Activated naive CD4-positive, alpha-beta T cell treated with anti-CD3 and anti-CD28 coated beads, Interleukin-2, amount 50 U/mL, for 72 hours (primary cell): ENCODE measurements around the gene SUB1. TPM values are rescaled to one million over a fixed set of nuclear protein-coding genes. Genes with fewer than 3 reads are reported as not detected.
A peak's percentile ranks its signal among the peaks of the same experiment; 100 is the strongest.
"Not testable (repeated sequence)": the region's sequence is repeated elsewhere in the genome, so short reads cannot be mapped to it uniquely, and the experiment has no call there.

Experiments used
- ATAC-seq, 2 donors: fragments of 150-1000 bp; cut with Tn5 transposase; 2 replicates each; pipeline ENCODE4 v1.10.0; 2021; ENCODE audit warnings: mild to moderate bottlenecking in 2 of 2, moderate library complexity in 2 of 2
- DNase-seq, 2 donors: peaks; one replicate each; pipeline ENCODE4 v3.0.0; 2021 to 2022; ENCODE audit warnings: low spot score in 2 of 2
- H3K27ac Mint-ChIP-seq, 2 donors: one replicate each; pipeline ENCODE4 v1.8.0; 2022; ENCODE audit warnings: mild to moderate bottlenecking in 2 of 2, mixed read lengths in 2 of 2
- H3K36me3 Mint-ChIP-seq, 2 donors: one replicate each; pipeline ENCODE4 v1.8.0; 2022; ENCODE audit warnings: mixed read lengths in 2 of 2
- H3K9me3 Mint-ChIP-seq, 2 donors: one replicate each; pipeline ENCODE4 v1.8.0; 2022; ENCODE audit warnings: mixed read lengths in 2 of 2
- total RNA-seq, 2 donors: library from RNA; stranded (reverse); gene quantifications; one replicate each; pipeline ENCODE4 v1.2.3, GENCODE V29; 2022

SUB1 gene
- total RNA-seq, 2 donors from 2014 or later = 231 to 304 TPM

DNA sequence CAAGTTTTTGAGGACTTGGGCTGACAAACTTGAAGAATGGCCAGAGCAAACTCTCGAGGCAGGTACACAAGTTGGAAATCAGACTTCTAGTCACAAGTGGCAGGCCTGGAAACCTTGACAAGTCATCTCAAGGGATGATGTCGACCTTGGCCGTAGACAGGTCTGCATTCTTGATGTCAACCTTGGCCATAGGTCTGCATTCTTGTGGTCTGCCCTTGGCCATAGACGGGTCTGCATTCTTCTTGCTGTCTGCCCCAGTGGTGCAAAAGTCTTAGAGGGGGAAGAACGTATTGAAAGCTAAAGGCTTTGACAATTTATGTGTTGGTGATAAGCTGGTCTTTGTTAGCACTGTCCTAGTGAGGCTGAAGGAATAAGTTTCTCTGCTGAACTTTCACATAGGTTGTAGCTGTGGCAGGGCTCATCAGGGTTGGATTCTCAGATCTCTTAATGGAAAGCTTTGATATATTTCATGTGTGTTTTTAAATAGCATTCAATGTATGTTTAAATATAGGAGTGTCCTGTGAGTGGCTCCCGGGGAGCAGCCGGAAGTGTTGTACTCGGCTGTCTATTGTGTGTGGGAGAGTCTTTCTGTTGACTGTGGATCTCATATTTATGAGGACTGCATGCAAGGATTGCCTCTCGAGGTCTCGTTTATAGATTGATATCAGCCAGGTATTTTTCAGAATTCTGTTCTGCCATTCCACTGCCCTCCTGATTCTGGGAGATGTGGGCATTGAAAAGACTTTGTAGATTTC lies 27.0 kb downstream of the SUB1 start:
- no peaks in the 10 kb centered on the region for H3K36me3 Mint-ChIP-seq
- ATAC-seq (no peak), DNase-seq (no peak)
- H3K27ac Mint-ChIP-seq = no peak overlapping the region
- no peaks in the 10 kb centered on the region for H3K9me3 Mint-ChIP-seq

DNA sequence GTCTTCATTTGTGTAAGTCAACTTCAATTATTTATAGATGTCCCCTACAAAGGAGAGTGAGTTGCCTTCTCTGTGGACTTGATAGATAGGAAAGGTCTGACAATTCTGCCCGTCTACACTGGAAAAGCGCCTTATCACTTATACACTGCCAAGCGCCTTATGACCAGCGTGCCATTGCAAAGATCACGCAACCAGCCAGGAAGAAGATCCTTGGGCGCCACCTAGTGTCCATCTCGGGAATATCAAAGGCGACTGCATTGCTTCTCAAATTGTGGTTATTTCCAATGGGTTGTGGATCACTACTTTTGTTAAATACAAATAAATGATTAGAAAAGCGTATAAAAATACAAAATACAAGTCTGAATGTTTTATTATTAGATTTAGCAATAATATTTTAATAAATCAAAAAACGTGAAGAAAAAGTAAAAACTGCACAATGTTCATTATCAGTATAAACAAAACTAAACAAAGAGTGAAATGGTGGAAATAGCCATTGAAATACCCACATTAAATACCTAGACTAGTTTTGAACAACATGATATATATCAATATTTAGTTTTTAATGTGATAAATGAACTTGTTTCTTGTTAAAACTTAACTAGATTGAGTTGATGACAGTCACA lies 27.8 kb downstream of the SUB1 start:
- no peaks in the 10 kb centered on the region for H3K36me3 Mint-ChIP-seq
- H3K27ac Mint-ChIP-seq = no peak overlapping the region
- no peaks in the 10 kb centered on the region for H3K9me3 Mint-ChIP-seq
- ATAC-seq (peak; percentile 70 to 79), DNase-seq (peak; percentile 76 to 91)

DNA sequence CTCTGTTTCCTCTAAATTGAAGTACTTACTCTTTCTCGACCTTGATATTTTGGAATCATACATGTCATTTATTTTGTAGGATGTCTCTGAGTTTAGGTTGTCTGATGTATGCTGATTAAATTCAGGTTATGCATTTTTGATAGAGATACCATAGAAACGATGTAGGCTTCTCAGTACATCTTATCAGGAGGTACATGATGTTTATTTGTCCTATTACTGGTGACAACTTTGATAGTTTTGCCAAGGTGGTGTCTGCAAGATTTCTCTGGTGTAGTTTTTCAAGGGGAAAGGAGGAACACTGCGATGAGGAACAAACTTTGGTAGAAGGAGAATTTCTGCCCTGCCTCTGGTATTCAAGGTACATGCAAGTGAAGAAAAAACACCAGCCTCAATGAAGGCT lies 29.9 kb downstream of the SUB1 start:
- Mint-ChIP-seq H3K36me3 (no peaks in the 10 kb centered on the region), H3K27ac (no peak overlapping the region), H3K9me3 (no peaks in the 10 kb centered on the region)
- ATAC-seq = no peak
- no peak for DNase-seq

DNA sequence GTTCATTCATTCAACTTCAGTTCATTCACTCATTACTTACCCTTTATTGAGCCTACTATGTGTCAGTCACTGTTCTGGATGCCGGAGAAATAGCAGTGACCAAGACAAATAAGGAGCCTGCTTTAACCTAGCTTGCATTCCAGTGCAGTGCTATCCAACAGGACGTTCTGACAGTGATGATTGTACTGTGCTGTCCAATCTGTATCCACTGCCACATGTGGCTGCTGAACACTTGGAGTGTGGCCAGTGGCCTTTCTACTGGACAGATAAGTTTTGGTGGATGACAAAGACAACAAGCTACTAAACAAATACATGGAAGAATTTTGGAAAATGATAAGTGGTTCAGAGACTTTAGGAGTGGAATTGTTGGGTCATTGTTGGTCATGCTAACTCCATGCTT lies 33.6 kb downstream of the SUB1 start:
- no peak for ATAC-seq
- H3K9me3 Mint-ChIP-seq = no peaks in the 10 kb centered on the region
- no peak overlapping the region for H3K27ac Mint-ChIP-seq
- no peak for DNase-seq
- no peaks in the 10 kb centered on the region for H3K36me3 Mint-ChIP-seq

DNA sequence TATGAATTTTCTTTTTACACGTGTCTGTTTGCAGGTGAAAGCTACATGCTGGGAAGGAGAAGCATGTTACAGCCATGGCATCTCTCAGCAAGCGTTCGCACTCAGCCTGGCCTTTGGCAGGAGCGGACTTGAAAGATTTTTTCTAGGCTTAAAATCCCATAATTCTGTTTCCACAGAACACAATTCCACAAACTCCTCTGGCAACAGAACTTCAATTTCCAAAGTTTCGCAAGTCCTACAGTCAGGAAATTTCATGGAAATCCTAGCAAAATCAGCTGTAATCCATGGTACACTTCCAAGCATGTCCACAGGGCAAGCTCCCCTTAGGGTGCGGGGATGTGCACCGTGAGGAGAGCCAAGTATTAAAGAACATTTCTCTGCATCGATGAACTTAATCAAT lies 35.9 kb downstream of the SUB1 start:
- ATAC-seq = no peak

DNA sequence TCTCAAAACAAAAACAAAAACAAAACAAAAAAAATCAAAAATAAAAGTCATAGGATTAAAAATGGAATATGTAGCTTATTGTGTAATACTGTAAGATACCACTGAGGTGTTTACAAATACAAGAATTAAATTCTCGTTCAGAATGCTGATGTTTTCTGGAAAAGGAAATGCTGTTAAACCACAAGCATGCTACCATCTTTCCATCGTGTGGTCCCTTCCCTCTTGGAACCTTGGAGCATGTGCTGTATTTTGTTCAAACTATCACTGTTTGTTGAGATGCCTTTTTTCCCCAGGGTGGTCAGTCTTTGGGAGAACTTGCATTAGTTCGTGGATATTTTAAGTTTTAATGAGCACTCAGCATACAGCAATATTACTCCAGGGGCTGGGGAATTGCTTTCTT lies 39.7 kb downstream of the SUB1 start:
- H3K9me3 Mint-ChIP-seq = no peaks in the 10 kb centered on the region
- H3K27ac Mint-ChIP-seq = no peak overlapping the region
- DNase-seq = no peak
- ATAC-seq = no peak
- H3K36me3 Mint-ChIP-seq = no peaks in the 10 kb centered on the region

More for the DNA sequence above, 35.9 kb downstream of the SUB1 start:
- H3K9me3 Mint-ChIP-seq = no peaks in the 10 kb centered on the region
- H3K36me3 Mint-ChIP-seq = no peaks in the 10 kb centered on the region
- DNase-seq = no peak
- no peak overlapping the region for H3K27ac Mint-ChIP-seq

DNA sequence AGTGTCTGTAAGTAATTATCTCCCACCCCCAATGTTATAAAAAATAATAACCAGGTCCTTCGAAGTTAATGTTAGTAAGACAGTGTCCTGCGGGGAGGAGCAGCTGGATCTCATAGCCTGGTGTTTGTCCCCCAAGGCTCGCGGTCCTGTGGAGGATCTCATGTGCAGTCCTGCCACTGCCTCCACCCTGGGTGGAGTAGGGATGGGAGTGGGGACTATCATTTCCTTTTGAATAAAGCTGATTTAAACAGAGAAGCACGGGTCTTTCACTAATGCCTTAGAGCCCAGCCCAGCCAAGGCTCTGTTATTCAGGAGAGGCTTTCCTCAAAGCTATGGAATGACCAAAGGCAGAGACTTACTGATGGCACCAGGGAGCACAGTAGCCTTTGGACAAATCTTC lies 40.2 kb downstream of the SUB1 start:
- Mint-ChIP-seq H3K36me3 (no peaks in the 10 kb centered on the region), H3K9me3 (no peaks in the 10 kb centered on the region), H3K27ac (no peak overlapping the region)
- ATAC-seq = no peak
- DNase-seq = no peak

DNA sequence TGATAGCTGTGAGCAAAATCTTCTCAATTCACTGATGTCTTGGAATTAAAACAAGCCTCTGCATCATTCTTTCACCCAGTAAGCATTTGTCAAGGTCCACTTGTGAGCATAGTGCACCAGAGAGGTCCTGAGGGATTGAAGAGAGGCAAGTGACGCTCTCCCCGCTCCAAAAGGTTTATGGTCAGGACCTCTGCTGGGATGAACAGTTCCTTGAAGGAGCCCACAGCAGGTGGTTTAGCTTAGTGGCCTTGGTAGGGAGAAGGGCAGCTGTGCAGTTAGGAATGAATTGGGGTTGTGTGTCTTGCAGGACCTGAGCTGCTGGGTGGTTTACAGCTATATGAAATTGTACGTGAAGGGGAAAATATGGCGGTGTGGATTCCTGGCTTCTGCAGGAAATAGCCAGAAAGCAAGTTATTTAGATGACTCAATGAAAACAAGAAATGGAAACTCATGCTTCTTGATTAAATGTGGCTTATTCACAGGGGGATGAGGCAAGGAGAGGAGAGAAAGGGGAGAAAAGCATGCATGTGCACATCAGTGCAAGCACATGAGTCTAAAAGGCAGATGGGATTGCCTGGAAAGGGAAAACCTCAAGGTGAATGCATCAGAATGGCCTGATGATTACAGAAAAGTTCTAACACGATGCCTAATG lies 42.0 kb downstream of the SUB1 start:
- DNase-seq (no peak), ATAC-seq (no peak)
- Mint-ChIP-seq H3K27ac (no peak overlapping the region), H3K36me3 (no peaks in the 10 kb centered on the region), H3K9me3 (no peaks in the 10 kb centered on the region)

DNA sequence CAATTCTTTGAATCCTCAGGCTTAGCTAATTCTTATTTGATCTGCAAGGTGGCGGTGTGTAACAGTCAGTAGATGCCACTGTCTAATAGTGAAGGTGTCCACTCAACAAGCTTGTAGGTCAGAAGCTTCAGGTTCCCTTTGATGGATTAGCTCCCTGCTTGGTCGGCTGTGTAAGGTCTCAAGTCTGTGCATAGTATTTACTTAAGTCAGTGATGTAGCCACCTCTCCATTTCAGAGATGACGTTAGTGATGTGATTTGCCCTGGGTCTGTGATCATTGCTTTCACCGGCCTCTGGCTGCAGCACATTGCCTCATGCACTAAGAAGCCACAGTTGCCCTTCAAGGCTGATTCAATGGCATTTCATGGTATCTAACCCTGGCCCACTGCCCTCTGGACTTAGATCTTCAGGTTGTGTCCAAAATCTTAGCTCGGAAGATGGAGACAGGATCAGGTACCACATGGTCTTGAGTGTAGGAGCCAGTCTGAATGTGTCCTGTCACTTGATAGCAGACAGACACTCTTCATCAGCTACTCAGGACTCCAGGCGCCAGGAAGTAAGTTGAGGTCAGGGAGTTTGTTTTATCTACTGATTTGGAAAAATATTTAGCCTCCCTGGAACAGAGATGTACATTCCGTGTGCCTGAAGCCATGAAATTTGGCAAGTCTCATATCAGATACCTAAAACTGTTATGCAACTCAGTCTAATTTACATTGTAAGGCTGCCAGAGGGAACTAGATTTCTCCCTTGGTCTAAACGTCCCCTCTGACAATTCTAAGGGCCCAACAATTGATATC lies 42.9 kb downstream of the SUB1 start:
- Mint-ChIP-seq H3K36me3 (no peaks in the 10 kb centered on the region), H3K27ac (no peak overlapping the region), H3K9me3 (no peaks in the 10 kb centered on the region)
- ATAC-seq (no peak), DNase-seq (no peak)

DNA sequence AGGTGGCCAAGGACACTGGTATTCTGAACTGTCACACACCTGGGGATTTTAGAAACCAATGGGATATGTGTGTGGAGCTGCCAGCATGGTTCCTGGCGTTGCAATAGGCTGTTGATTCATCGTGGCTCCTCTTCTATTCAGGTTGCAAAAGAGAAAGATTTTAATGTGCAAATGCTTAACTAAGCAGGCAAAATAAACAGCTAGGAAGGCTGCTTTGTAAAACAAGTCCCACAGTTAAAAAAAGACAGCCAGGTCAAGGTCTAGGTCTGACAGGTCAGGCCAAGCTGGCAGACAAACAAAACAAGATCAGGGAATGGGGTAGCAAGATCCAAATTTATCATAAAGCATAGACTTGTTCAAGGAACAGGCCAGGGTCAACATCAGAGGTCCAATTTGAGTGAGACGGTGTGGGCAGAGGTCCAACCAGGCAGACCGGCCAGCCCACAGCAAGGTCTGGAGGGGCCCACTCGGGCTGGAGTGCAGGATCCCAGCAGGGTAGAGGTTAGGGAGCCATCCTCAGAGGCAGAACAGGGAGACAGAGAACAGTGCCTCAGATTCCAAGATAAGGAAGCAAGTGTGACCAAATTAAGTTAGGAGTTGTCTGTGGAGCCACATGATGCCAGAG lies 45.6 kb downstream of the SUB1 start:
- Mint-ChIP-seq H3K27ac (peak overlapping the region in 1 of 2 donors; percentile 12), H3K36me3 (no peaks in the 10 kb centered on the region), H3K9me3 (no peaks in the 10 kb centered on the region)
- no peak for ATAC-seq
- DNase-seq = no peak

DNA sequence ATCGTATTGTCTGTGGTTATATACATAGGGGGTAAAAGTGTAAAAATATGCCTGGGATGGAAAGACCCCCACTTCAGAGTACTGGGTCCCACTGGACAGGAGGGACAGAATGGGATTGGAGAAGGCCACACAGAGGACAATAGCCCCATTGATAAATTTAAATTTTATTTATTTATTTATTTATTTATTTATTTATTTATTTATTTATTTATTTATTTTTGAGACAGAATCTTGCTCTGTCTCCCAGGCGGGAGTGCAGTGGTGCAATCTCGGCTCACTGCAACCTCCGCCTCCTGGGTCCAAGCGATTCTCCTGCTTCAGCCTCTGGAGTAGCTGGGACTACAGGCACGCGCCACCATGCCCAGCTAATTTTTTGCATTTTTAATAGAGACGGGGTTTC lies 47.7 kb downstream of the SUB1 start:
- not testable (repeated sequence) for DNase-seq, H3K9me3 Mint-ChIP-seq, H3K36me3 Mint-ChIP-seq, ATAC-seq, H3K27ac Mint-ChIP-seq

DNA sequence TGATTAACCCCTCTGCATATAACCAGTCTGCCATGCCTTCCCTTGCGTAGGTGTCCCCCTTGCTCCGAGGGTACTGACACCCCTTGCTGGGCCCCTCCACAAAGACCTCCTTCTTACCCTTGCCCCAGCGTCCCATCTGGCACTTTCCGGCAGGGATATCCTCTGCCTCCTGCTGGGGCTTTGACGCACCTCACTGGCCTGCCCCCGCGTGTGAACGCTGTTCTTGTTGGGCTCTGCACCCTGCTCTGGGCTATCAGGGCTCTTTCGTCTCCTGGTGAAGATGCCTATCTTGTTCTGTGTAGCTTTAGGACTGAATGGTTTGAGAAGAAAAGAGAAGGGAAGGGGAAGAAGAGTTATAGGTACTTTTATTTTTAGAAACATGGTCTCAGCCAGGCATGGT lies 53.0 kb downstream of the SUB1 start:
- ATAC-seq (no peak), DNase-seq (no peak)
- Mint-ChIP-seq H3K36me3 (no peaks in the 10 kb centered on the region), H3K27ac (no peak overlapping the region), H3K9me3 (no peaks in the 10 kb centered on the region)

DNA sequence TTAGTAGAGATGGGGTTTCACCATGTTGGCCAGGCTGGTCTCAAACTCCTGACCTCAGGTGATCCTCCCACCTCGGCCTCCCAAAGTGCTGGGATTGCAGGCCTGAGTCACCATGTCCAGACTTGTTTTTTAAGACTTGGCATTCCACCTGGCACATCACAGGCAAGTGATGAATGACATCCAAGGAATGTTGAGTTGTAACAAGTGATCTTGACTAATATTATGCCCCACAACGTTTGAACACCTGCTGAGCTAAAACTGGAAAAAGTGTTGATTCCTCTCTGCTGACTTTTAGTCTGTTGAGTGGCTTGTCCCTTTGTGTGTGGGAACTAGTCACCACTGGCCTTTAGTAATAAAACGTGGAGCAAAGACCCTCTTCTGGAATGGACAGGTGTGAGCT lies 54.6 kb downstream of the SUB1 start:
- ATAC-seq (no peak), DNase-seq (no peak)
- H3K9me3 Mint-ChIP-seq = no peaks in the 10 kb centered on the region
- H3K27ac Mint-ChIP-seq = peak overlapping the region in 1 of 2 donors; percentile 35
- H3K36me3 Mint-ChIP-seq = no peaks in the 10 kb centered on the region

DNA sequence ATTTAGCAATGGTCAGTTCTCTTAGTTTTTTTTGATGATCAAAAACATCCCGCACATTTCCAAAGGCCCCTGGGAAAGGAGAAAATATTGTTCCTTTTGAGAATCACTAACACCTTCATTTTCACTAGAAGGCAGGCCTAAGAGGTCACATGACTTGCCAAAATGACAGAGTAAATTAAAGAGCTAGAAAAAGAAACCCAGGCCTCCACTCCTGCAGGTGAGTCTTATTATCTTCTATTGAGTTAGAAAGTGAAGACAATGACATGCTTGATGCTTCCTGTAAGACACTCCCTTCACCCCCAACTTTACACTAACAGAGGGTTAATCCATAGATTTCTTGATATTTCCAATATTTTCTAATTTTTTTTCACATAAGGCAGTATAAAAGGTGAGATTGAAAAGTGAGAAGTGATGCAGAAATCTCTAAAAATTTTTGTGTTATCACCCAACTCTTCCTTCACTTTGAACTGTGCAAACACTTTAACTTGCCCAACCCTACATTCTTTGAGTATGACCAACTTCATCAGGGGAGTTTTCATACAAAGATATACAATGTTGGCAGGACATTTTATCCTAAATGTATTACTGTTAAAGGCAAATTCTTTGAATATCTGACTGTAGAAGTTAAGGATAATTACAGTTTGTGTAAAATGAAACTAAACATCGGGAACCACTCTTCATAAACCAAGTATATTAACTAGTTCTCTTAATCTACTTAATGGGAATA lies 57.1 kb downstream of the SUB1 start:
- H3K36me3 Mint-ChIP-seq = no peaks in the 10 kb centered on the region
- ATAC-seq (no peak), DNase-seq (no peak)
- H3K9me3 Mint-ChIP-seq = no peaks in the 10 kb centered on the region
- no peak overlapping the region for H3K27ac Mint-ChIP-seq

DNA sequence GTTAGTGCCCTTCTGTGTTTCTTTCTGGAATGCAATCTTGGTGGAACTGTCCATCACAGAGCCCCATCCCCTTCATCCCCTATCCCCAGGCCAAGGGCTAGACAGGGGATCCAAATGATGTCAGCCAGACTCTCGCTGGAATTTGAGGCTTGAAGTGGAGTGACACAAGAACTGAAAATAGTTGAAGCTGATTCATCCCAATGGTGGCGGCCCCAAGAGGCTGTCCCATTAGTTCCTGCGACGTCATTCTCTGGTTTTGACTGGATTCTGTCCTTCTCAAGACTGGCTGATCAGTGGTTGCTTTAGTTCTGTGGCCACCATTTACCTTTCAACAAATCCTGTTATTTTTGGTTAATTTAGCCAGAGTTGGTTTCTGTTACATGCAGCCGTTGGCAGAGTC lies 59.9 kb downstream of the SUB1 start:
- H3K36me3 Mint-ChIP-seq = no peaks in the 10 kb centered on the region
- H3K27ac Mint-ChIP-seq = no peak overlapping the region
- DNase-seq = no peak
- ATAC-seq = peak in 1 of 2 donors; percentile 26
- H3K9me3 Mint-ChIP-seq = no peaks in the 10 kb centered on the region
